Astrocyte (in vitro differentiated cells and primary cell): ENCODE measurements around the gene CXorf65. TPM values are rescaled to one million over a fixed set of nuclear protein-coding genes. Genes with fewer than 3 reads are reported as not detected.
A peak's percentile ranks its signal among the peaks of the same experiment; 100 is the strongest.

Source experiments
- DNase-seq: peaks from one replicate; pipeline ENCODE4 v3.0.0-alpha.2; 2010; ENCODE audit warnings: low read depth
- FAIRE-seq: peaks from 2 replicates; lab custom pipeline; 2011; peaks lifted over from hg19 to GRCh38; lab: Jason Lieb, UNC
- H2AFZ ChIP-seq: 2 replicates; pipeline ENCODE4 v1.6.0; 2012; ENCODE audit warnings: low read depth, low read length, inconsistent platforms
- H3K27ac ChIP-seq: 2 replicates; pipeline ENCODE4 v1.5.1; 2011; ENCODE audit warnings: low read depth, low read length, inconsistent platforms
- H3K27me3 ChIP-seq: 2 replicates; pipeline ENCODE4 v1.6.0; 2011; ENCODE audit warnings: low read length, inconsistent platforms; ENCODE audit not compliant: insufficient read depth
- H3K36me3 ChIP-seq: 2 replicates; pipeline ENCODE4 v1.5.1; 2011; ENCODE audit warnings: low read length, inconsistent platforms; ENCODE audit not compliant: insufficient read depth
- H3K4me1 ChIP-seq: 2 replicates; pipeline ENCODE4 v1.5.1; 2011; ENCODE audit warnings: low read length, inconsistent platforms; ENCODE audit not compliant: insufficient read depth
- H3K4me2 ChIP-seq: 2 replicates; pipeline ENCODE4 v1.6.0; 2012; ENCODE audit warnings: low read length, inconsistent platforms
- H3K4me3 ChIP-seq: 2 replicates; pipeline ENCODE4 v1.5.1; 2011; ENCODE audit warnings: low read depth, mild to moderate bottlenecking, low read length, inconsistent platforms; ENCODE audit not compliant: insufficient read depth
- H3K79me2 ChIP-seq: 2 replicates; pipeline ENCODE4 v1.6.0; 2012; ENCODE audit warnings: mild to moderate bottlenecking, low read length, inconsistent platforms; ENCODE audit not compliant: insufficient read depth
- H3K9ac ChIP-seq: 2 replicates; pipeline ENCODE4 v1.6.0; 2012; ENCODE audit warnings: mild to moderate bottlenecking, low read length, inconsistent platforms
- H3K9me3 ChIP-seq: 2 replicates; pipeline ENCODE4 v1.5.1; 2012; ENCODE audit warnings: low read depth, mild to moderate bottlenecking, low read length, inconsistent platforms; ENCODE audit not compliant: insufficient read depth
- H4K20me1 ChIP-seq: 2 replicates; pipeline ENCODE4 v1.6.0; 2012; ENCODE audit warnings: low read length, inconsistent platforms; ENCODE audit not compliant: insufficient read depth
- H3K27ac Mint-ChIP-seq: one replicate; pipeline ENCODE4 v1.8.0; 2021; ENCODE audit warnings: mild to moderate bottlenecking, mixed read lengths; ENCODE audit not compliant: unreplicated experiment
- H3K27me3 Mint-ChIP-seq: one replicate; pipeline ENCODE4 v1.8.0; 2021; ENCODE audit warnings: low read depth, mixed read lengths; ENCODE audit not compliant: unreplicated experiment
- H3K36me3 Mint-ChIP-seq: one replicate; pipeline ENCODE4 v1.8.0; 2021; ENCODE audit warnings: low read depth, mixed read lengths; ENCODE audit not compliant: unreplicated experiment
- H3K4me1 Mint-ChIP-seq: one replicate; pipeline ENCODE4 v1.8.0; 2021; ENCODE audit warnings: low read depth, mixed read lengths; ENCODE audit not compliant: unreplicated experiment
- H3K4me3 Mint-ChIP-seq: one replicate; pipeline ENCODE4 v1.8.0; 2021; ENCODE audit warnings: mild to moderate bottlenecking, moderate library complexity, mixed read lengths; ENCODE audit not compliant: unreplicated experiment
- H3K9me3 Mint-ChIP-seq: one replicate; pipeline ENCODE4 v1.8.0; 2021; ENCODE audit warnings: mild to moderate bottlenecking, mixed read lengths; ENCODE audit not compliant: unreplicated experiment
- EZH2 ChIP-seq: IDR thresholded peaks from 2 replicates; pipeline ENCODE4 v1.6.1; 2012; ENCODE audit warnings: mild to moderate bottlenecking, low read length, inconsistent platforms; ENCODE audit not compliant: insufficient read depth
- total RNA-seq: library from RNA; stranded (reverse); gene quantifications from 2 replicates; pipeline ENCODE4 v1.2.1, GENCODE V29; 2021
- TF ChIP-seq, protein P1 (sequence below): IDR thresholded peaks from 2 replicates; pipeline ENCODE4 v1.5.1; 2011; ENCODE audit warnings: low read depth, mild to moderate bottlenecking, inconsistent platforms, low read length, moderate library complexity; ENCODE audit not compliant: insufficient read depth

The CXorf65 gene
- total RNA-seq, 1 donor from 2014 or later = not detected

DNA sequence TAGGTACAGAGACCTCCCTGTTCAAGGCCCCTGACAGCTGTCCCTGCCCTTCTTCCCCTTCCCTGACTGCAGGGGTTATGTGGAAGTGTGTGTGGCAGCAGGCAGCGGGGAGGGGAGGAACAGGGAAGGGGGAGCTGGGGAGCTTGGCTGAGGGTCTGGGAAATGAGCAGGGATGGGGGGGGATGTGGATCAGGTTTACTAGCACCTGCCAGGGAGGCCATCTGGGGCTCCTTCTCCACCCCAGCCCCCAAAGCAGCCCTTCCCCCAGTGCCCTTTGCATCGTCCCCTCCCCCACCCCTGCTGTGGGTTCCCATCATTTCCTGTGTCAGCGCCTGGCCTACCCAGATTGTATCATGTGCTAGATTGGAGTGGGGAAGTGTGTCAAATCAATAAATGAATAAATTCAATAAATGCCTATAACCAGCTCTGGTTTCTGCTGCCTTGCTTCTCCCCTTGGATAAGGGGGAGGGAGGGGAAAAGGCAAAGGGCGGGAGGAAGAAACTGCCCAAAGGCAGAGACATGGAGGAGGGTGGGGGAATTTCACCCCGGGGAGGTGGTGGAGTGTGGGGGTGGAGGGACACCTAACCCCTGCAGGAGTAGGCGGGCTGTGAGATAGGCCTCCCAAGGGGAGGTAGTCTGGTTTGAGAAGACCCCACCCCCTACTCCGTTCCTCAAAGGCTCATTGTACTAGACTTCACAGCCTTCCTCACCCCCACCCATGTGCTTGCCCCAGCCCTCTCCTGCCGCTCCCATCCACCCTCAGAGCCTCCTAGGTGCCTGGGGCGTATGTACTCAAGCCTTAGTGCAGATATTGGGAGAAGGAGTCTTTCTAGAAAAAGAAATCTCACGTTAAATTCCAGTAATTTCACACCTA is 3.2 kb downstream of the CXorf65 start:
- DNase-seq = no peak
- H3K4me2 ChIP-seq = no peak overlapping the region

DNA sequence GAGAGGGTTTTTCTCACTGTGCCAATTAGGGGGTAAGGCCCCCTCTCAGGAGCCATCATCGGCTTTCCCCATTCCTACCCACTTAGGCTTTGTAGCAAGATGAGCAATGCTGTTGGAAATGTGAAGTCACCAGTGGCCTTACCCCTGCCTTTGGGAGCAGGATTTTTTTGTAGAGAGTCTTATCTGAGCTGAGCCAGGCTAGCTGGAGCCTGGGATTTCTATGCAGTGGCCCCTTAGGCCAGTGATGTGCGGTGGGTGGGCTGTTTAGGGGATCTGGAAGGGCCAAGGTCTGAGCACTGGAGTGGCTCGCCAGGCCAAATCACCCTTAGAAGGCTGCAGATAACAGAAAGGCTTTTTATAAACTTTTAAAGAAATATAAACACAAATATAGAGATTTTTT is 4.2 kb downstream of the CXorf65 start:
- no peak for FAIRE-seq
- Mint-ChIP-seq H3K4me1 (peaks cover 25% of the 10 kb centered on the region), H3K4me3 (no peak overlapping the region), H3K9me3 (no peaks in the 10 kb centered on the region), H3K27ac (no peak overlapping the region), H3K36me3 (no peaks in the 10 kb centered on the region), H3K27me3 (peaks cover 3% of the 10 kb centered on the region)
- no peaks in the 10 kb centered on the region for H3K4me1 ChIP-seq
- H3K36me3 ChIP-seq = no peaks in the 10 kb centered on the region
- no peaks in the 10 kb centered on the region for H4K20me1 ChIP-seq
- DNase-seq = no peak
- TF ChIP-seq EZH2 = no peak
- TF ChIP-seq, protein P1, sequence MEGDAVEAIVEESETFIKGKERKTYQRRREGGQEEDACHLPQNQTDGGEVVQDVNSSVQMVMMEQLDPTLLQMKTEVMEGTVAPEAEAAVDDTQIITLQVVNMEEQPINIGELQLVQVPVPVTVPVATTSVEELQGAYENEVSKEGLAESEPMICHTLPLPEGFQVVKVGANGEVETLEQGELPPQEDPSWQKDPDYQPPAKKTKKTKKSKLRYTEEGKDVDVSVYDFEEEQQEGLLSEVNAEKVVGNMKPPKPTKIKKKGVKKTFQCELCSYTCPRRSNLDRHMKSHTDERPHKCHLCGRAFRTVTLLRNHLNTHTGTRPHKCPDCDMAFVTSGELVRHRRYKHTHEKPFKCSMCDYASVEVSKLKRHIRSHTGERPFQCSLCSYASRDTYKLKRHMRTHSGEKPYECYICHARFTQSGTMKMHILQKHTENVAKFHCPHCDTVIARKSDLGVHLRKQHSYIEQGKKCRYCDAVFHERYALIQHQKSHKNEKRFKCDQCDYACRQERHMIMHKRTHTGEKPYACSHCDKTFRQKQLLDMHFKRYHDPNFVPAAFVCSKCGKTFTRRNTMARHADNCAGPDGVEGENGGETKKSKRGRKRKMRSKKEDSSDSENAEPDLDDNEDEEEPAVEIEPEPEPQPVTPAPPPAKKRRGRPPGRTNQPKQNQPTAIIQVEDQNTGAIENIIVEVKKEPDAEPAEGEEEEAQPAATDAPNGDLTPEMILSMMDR = no peak
- no peaks in the 10 kb centered on the region for H3K27me3 ChIP-seq
- no peak overlapping the region for H3K9ac ChIP-seq
- H3K4me2 ChIP-seq = no peak overlapping the region
- no peak overlapping the region for H2AFZ ChIP-seq
- no peak overlapping the region for H3K27ac ChIP-seq
- no peaks in the 10 kb centered on the region for H3K79me2 ChIP-seq
- no peaks in the 10 kb centered on the region for H3K9me3 ChIP-seq
- no peak overlapping the region for H3K4me3 ChIP-seq

More for the DNA sequence above, 3.2 kb downstream of the CXorf65 start:
- H3K4me3 ChIP-seq = no peak overlapping the region
- Mint-ChIP-seq H3K27me3 (peaks cover 3% of the 10 kb centered on the region), H3K9me3 (no peaks in the 10 kb centered on the region), H3K4me1 (peaks cover 34% of the 10 kb centered on the region), H3K27ac (peak overlapping the region; percentile 83), H3K4me3 (peak overlapping the region; percentile 62), H3K36me3 (no peaks in the 10 kb centered on the region)
- H3K27me3 ChIP-seq = no peaks in the 10 kb centered on the region
- H3K79me2 ChIP-seq = no peaks in the 10 kb centered on the region
- FAIRE-seq = no peak
- no peaks in the 10 kb centered on the region for H4K20me1 ChIP-seq
- H3K4me1 ChIP-seq = no peaks in the 10 kb centered on the region
- H3K36me3 ChIP-seq = no peaks in the 10 kb centered on the region
- H2AFZ ChIP-seq = no peak overlapping the region
- no peak overlapping the region for H3K9ac ChIP-seq
- no peak overlapping the region for H3K27ac ChIP-seq
- H3K9me3 ChIP-seq = no peaks in the 10 kb centered on the region
- TF ChIP-seq, protein P1 = no peak
- TF ChIP-seq EZH2 = no peak
